Bronchial epithelial cell (primary cell): ENCODE measurements around the gene TADA3. TPM values are rescaled to one million over a fixed set of nuclear protein-coding genes. Genes with fewer than 3 reads are reported as not detected.

Source experiments
- DNase-seq: peaks from one replicate; pipeline ENCODE4 v3.0.0-alpha.2; 2010; ENCODE audit warnings: low read depth
- FAIRE-seq: peaks from 2 replicates; lab custom pipeline; 2011; peaks lifted over from hg19 to GRCh38; lab: Jason Lieb, UNC
- H3K27me3 ChIP-seq: 2 replicates; pipeline ENCODE4 v1.5.1; 2011; ENCODE audit warnings: low read length; ENCODE audit not compliant: control insufficient read depth, insufficient read depth
- H3K36me3 ChIP-seq: 2 replicates; pipeline ENCODE4 v1.5.1; 2011; ENCODE audit warnings: low read length; ENCODE audit not compliant: control insufficient read depth, insufficient read depth
- H3K4me3 ChIP-seq: 2 replicates; pipeline ENCODE4 v1.5.1; 2011; ENCODE audit warnings: mild to moderate bottlenecking, low read depth, low read length, control low read depth
- total RNA-seq: library from RNA; depleted of rRNA; stranded (reverse); fragments of >200 nt; gene quantifications from 2 replicates; pipeline ENCODE4 v1.2.1, GENCODE V29; 2014
- TF ChIP-seq, protein P1 (sequence below): IDR thresholded peaks from 2 replicates; pipeline ENCODE4 v1.5.1; 2011; ENCODE audit warnings: mild to moderate bottlenecking, moderate library complexity, low read length, control low read depth, inconsistent platforms; ENCODE audit not compliant: insufficient read depth, severe bottlenecking

Gene TADA3
- total RNA-seq, 1 donor from 2014 or later: 46.9 TPM

DNA sequence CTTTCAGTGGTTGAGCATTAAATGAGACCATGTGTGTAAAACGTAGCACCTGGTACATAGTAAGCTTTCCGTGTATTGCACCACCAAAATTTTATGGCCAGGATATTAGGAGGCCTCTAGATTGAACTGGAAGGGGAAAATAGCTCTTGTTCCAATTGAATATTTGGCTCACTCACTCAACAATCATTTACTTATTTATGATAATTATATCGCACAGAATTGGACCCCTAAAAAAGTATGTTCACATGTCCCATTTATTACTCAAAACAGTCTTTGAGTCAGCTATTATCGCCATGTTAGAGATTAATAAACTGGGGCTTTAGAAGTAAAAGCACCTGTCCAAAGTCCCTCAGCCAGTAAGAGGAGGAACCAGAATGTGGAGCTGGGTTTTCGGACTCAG is 12.7 kb upstream of the TADA3 start:
- Histone ChIP-seq H3K4me3 (no peak overlapping the region), H3K27me3 (no peaks in the 10 kb centered on the region), H3K36me3 (peaks cover 28% of the 10 kb centered on the region)
- TF ChIP-seq, protein P1, sequence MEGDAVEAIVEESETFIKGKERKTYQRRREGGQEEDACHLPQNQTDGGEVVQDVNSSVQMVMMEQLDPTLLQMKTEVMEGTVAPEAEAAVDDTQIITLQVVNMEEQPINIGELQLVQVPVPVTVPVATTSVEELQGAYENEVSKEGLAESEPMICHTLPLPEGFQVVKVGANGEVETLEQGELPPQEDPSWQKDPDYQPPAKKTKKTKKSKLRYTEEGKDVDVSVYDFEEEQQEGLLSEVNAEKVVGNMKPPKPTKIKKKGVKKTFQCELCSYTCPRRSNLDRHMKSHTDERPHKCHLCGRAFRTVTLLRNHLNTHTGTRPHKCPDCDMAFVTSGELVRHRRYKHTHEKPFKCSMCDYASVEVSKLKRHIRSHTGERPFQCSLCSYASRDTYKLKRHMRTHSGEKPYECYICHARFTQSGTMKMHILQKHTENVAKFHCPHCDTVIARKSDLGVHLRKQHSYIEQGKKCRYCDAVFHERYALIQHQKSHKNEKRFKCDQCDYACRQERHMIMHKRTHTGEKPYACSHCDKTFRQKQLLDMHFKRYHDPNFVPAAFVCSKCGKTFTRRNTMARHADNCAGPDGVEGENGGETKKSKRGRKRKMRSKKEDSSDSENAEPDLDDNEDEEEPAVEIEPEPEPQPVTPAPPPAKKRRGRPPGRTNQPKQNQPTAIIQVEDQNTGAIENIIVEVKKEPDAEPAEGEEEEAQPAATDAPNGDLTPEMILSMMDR: no peak
- no peak for FAIRE-seq
- DNase-seq: no peak

DNA sequence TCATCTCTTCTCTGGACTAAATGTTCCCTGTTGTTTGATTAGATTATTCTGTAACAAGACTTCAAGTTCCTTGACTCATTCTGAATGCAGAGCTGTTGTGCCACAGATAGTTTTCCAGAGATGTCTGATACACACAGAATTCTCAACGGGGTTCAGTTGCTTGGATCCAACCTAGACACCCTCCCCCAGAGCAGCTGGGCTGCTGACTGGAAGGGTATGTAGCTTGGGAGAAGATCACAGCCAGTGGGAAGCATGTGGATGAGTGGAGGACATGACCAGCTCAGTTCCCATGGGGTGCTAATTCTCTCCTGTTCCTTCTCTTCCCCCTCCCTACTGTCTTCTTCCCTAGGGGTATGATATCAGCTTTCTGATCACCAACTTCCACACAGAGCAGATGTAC is 11.2 kb upstream of the TADA3 start:
- H3K27me3 ChIP-seq: no peaks in the 10 kb centered on the region
- TF ChIP-seq, protein P1: no peak
- FAIRE-seq: no peak
- no peak overlapping the region for H3K4me3 ChIP-seq
- no peak for DNase-seq
- H3K36me3 ChIP-seq: peaks cover 34% of the 10 kb centered on the region

DNA sequence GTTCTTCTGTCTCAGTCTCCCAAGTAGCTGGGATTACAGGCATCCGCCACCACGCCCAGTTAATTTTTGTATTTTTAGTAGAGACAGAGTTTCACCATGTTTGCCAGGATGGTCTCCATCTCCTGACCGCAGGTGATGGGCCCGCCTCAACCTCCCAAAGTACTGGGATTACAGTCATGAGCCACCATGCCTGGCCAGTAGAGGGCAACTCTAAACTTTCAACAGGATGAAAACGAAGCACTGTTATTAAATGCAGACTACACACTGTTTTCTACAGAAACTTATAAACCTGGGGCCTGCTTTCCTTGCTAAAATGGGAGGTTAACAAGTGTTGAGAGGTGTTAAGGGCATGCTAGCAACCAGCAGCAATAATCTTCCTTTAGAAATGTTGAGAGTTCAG is 8.3 kb upstream of the TADA3 start:
- H3K36me3 ChIP-seq: peaks cover 38% of the 10 kb centered on the region
- DNase-seq (no peak), FAIRE-seq (no peak)
- H3K27me3 ChIP-seq: no peaks in the 10 kb centered on the region
- TF ChIP-seq, protein P1: peak; percentile 27
- H3K4me3 ChIP-seq: no peak overlapping the region

DNA sequence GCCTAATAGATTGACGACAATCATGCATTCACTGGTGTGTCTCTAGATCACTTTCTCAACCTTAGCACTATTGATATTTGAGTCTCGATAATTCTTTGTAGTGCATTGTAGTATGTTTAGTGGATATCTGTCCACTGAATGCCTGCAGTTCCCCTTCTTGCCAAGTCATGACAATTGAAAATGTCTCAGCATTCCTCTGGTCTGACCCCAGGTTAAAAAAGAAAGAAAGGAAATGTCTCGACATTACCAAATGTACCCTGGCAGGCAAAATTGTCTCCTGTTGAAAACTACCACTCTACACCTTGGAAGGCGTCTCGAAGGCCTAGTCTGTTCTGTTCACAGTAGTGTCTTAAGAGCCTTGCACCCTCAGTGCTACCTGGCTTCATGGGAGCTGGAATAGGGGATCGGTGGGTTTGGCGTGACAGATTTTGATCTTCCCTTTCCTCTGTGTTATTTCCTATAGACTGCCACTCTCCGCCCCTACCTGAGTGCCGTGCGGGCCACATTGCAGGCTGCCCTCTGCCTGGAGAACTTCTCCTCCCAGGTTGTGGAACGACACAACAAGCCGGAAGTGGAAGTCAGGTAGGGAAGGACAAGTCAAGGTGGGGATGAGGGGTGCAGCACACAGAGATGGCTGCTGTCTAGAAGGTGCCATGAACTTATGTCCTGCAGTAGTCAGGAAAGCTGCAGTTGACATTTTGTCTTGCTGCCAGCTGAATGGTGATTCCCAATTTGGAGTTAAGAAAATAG is 5.1 kb upstream of the TADA3 start:
- TF ChIP-seq, protein P1: no peak
- peaks cover 28% of the 10 kb centered on the region for H3K36me3 ChIP-seq
- no peak overlapping the region for H3K4me3 ChIP-seq
- FAIRE-seq: no peak
- H3K27me3 ChIP-seq: no peaks in the 10 kb centered on the region
- no peak for DNase-seq

DNA sequence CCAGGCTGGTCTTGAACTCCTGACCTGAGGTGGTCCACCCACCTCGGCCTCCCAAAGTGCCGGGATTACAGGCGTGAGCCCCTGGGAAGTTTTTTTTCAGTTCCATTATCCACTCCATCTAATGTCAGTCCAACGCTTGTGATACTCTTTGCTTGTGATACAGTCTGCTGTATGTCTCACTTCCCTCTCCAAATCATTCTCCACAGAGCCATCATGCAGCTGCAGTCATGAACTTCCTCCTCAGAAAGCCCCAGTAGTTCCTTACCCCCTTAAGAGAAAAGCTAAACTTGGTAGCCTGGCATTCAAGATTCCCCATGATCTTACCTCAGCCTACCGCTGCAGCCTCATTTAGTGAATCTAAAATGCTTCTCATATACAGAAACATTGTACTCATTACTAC is 2.9 kb upstream of the TADA3 start:
- TF ChIP-seq, protein P1: no peak
- peaks cover 22% of the 10 kb centered on the region for H3K36me3 ChIP-seq

DNA sequence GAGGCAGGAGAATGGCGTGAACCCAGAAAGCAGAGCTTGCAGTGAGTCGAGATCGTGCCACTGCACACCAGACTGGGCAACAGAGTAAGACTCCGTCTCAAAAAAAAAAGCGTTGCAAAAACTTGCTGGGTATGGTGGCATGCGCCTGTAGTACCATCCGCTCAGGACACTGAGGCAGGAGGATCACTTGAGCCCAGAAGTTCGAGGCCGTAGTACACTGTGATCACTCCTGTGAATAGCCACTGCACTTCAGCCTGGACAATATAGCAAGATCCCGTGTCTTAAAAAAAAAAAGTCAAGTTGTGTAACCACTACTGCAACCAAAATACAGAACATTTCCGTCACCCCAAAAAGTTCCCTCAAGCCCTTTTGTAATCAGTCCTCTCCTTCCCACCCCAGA is 2.1 kb upstream of the TADA3 start:
- no peaks in the 10 kb centered on the region for H3K27me3 ChIP-seq
- DNase-seq (no peak), FAIRE-seq (no peak)
- no peak overlapping the region for H3K4me3 ChIP-seq
- TF ChIP-seq, protein P1: no peak
- peaks cover 18% of the 10 kb centered on the region for H3K36me3 ChIP-seq

More for the DNA sequence above, 2.9 kb upstream of the TADA3 start:
- Histone ChIP-seq H3K4me3 (no peak overlapping the region), H3K27me3 (no peaks in the 10 kb centered on the region)
- no peak for DNase-seq
- no peak for FAIRE-seq
